Measurements from ENCODE around the gene SCN2A.
"Not testable (repeated sequence)": the region's sequence is repeated elsewhere in the genome, so short reads cannot be mapped to it uniquely, and the experiment has no call there.

SCN2A gene

GRCh38 chr2:165313509-165313908 is 74.3 kb downstream of the SCN2A start:
- no peak for DNase-seq (ENCODE audit: low read depth in 2 of 2)

- DNase-seq (ENCODE audit: low read depth in 2 of 2): no peak
Observed at GRCh38 chr2:165328272-165328671, 89.1 kb downstream of the SCN2A start.

- DNase-seq (ENCODE audit: low read depth in 2 of 2): not testable (repeated sequence)
Observed at GRCh38 chr2:165344276-165344675, 105.1 kb downstream of the SCN2A start.

GRCh38 chr2:165348441-165348840 is 109.2 kb downstream of the SCN2A start:
- no peak for DNase-seq (ENCODE audit: low read depth in 2 of 2)

GRCh38 chr2:165349181-165349580 is 110.0 kb downstream of the SCN2A start:
- DNase-seq (ENCODE audit: low read depth in 2 of 2): no peak

- no peak for DNase-seq (ENCODE audit: low read depth in 2 of 2)
Observed at GRCh38 chr2:165357758-165358157, 118.5 kb downstream of the SCN2A start.

- DNase-seq (ENCODE audit: low read depth in 2 of 2): no peak
Observed at GRCh38 chr2:165361514-165361913, 122.3 kb downstream of the SCN2A start.

GRCh38 chr2:165369131-165369897 is 130.1 kb downstream of the SCN2A start:
- DNase-seq (ENCODE audit: low read depth in 2 of 2): no peak

GRCh38 chr2:165369898-165370296 is 130.7 kb downstream of the SCN2A start:
- no peak for DNase-seq (ENCODE audit: low read depth in 2 of 2)

GRCh38 chr2:165371356-165371755 is 132.1 kb downstream of the SCN2A start:
- DNase-seq (ENCODE audit: low read depth in 2 of 2): no peak

- DNase-seq (ENCODE audit: low read depth in 2 of 2): no peak
Observed at GRCh38 chr2:165373278-165374010, 134.2 kb downstream of the SCN2A start.

- no peak for DNase-seq (ENCODE audit: low read depth in 2 of 2)
Observed at GRCh38 chr2:165376571-165376975, 137.4 kb downstream of the SCN2A start.

GRCh38 chr2:165382362-165382761 is 143.1 kb downstream of the SCN2A start:
- no peak for DNase-seq (ENCODE audit: low read depth in 2 of 2)

GRCh38 chr2:165390875-165391274 is 151.7 kb downstream of the SCN2A start:
- DNase-seq (ENCODE audit: low read depth in 2 of 2): no peak

GRCh38 chr2:165391791-165392190 is 152.6 kb downstream of the SCN2A start:
- DNase-seq (ENCODE audit: low read depth in 2 of 2): no peak

- DNase-seq (ENCODE audit: low read depth in 2 of 2): not testable (repeated sequence)
Observed at GRCh38 chr2:165398603-165399002, 159.4 kb downstream of the SCN2A start.

- DNase-seq (ENCODE audit: low read depth in 2 of 2): no peak
Observed at GRCh38 chr2:165401285-165401852, 162.2 kb downstream of the SCN2A start.

- no peak for DNase-seq (ENCODE audit: low read depth in 2 of 2)
Observed at GRCh38 chr2:165402162-165402561, 162.9 kb downstream of the SCN2A start.

GRCh38 chr2:165406173-165406572 is 167.0 kb downstream of the SCN2A start:
- DNase-seq (ENCODE audit: low read depth in 2 of 2): no peak

GRCh38 chr2:165407466-165407865 is 168.3 kb downstream of the SCN2A start:
- no peak for DNase-seq (ENCODE audit: low read depth in 2 of 2)

- no peak for DNase-seq (ENCODE audit: low read depth in 2 of 2)
Observed at GRCh38 chr2:165408186-165408585, 169.0 kb downstream of the SCN2A start.

- DNase-seq (ENCODE audit: low read depth in 2 of 2): no peak
Observed at GRCh38 chr2:165410276-165410675, 171.1 kb downstream of the SCN2A start.

- no peak for DNase-seq (ENCODE audit: low read depth in 2 of 2)
Observed at GRCh38 chr2:165414187-165414586, 175.0 kb downstream of the SCN2A start.

Data from stimulated activated CD8-positive, alpha-beta memory T cell treated with anti-CD3 and anti-CD28 coated beads, Interleukin-7, amount 100 ng/mL, for 4 hours (primary cell).